ENCODE data around the gene SORCS2. TPM values are rescaled to one million over a fixed set of nuclear protein-coding genes. Genes with fewer than 3 reads are reported as not detected.

Gene SORCS2
- total and polyA plus RNA-seq, 2 of the 13 experiments (the other 11 are each of a cell fraction or from before 2014, with no cell fraction given), result 0.82 to 1.0 TPM

- H3K27me3 ChIP-seq (ENCODE audit: control insufficient read depth in 1 of 2, insufficient read depth in 2 of 2, low read length in 2 of 2), result peaks cover 5 to 69% of the 10 kb centered on the region in 2 experiments; a peak in 4 of 5 replicates
- no TSS peak for BruUV-seq (replicated peaks)
- DNase-seq (ENCODE audit: low spot score) (no peak), ATAC-seq (peak; percentile 19), FAIRE-seq (no peak)
- POLR2A ChIA-PET, result no interaction called here
- CTCF ChIA-PET (ENCODE audit: low intra/inter-chr PET ratio, low total read pairs), result no interaction called here
- H3K4me1 ChIP-seq (ENCODE audit: insufficient read depth, low read length), result no peaks in the 10 kb centered on the region
- no peak overlapping the region for H3K4me2 ChIP-seq (ENCODE audit: low read depth, low read length)
- no peak overlapping the region for H3K4me3 ChIP-seq (replicated peaks in 1 of 3; ENCODE audit: insufficient read depth in 1 of 3, low read depth in 2 of 3, low read length in 3 of 3)
- no peak overlapping the region for H2AFZ ChIP-seq (ENCODE audit: low read length)
- in situ Hi-C loops (cut with HindIII; ENCODE audit: extremely low pct_ligation_motif_present, low pct_unique_long_range_greater_than_20kb), result loop anchor here (5.0 kb wide), 1 partner anchor 102 kb away; the partner anchor contains the start of gene SORCS2
- no peaks in the 10 kb centered on the region for H3K79me2 ChIP-seq (ENCODE audit: insufficient read depth, low read length)
- no peaks in the 10 kb centered on the region for H3K9me3 ChIP-seq (ENCODE audit: low read length)
- peaks cover 3% of the 10 kb centered on the region; the same call in 1 of the 2 replicates for H4K20me1 ChIP-seq (ENCODE audit: insufficient read depth, low read length)
- 16% methylated on average over 4 of the region's 7 CpGs for WGBS (ENCODE audit: low lambda C conversion rate)
- TF ChIP-seq ZNF263 (CRISPR knock-in tag; IDR thresholded peaks at IDR 0.05), result 0 out of 2 replicates have a peak, but pooled peaks have one; percentile 33
- TF ChIP-seq ZNF768 (CRISPR knock-in tag; IDR thresholded peaks at IDR 0.05), result no peak
- no peak overlapping the region for H3K9ac ChIP-seq (ENCODE audit: insufficient read depth, low read depth, low read length)
- no peaks in the 10 kb centered on the region for H3K36me3 ChIP-seq (replicated peaks in 1 of 2; ENCODE audit: control insufficient read depth in 1 of 2, insufficient read depth in 2 of 2, low read length in 2 of 2)
- no peak overlapping the region for H3K27ac ChIP-seq (ENCODE audit: extremely low read length, insufficient read depth, low read length)
- intact Hi-C loops (cut with micrococcal nuclease; ENCODE audit: unreplicated experiment), result no loop called here
These were observed 101.9 kb downstream of the SORCS2 start for GRCh38 chr4:7294176-7294756.

GRCh38 chr4:7295197-7295910 is 103.0 kb downstream of the SORCS2 start:
- no peaks in the 10 kb centered on the region for H3K4me1 ChIP-seq (ENCODE audit: insufficient read depth, low read length)
- peaks cover 3% of the 10 kb centered on the region; the same call in 1 of the 2 replicates for H4K20me1 ChIP-seq (ENCODE audit: insufficient read depth, low read length)
- BruUV-seq (replicated peaks), result no TSS peak
- 9% methylated on average over 10 of the region's 22 CpGs for WGBS (ENCODE audit: low lambda C conversion rate)
- H3K79me2 ChIP-seq (ENCODE audit: insufficient read depth, low read length), result no peaks in the 10 kb centered on the region
- peaks cover 6 to 70% of the 10 kb centered on the region in 2 experiments; a peak in 4 of 5 replicates for H3K27me3 ChIP-seq (ENCODE audit: control insufficient read depth in 1 of 2, insufficient read depth in 2 of 2, low read length in 2 of 2)
- FAIRE-seq, result no peak
- no peak overlapping the region for H2AFZ ChIP-seq (ENCODE audit: low read length)
- no peak overlapping the region for H3K9ac ChIP-seq (ENCODE audit: insufficient read depth, low read depth, low read length)
- in situ Hi-C loops (cut with HindIII; ENCODE audit: extremely low pct_ligation_motif_present, low pct_unique_long_range_greater_than_20kb) (no loop called here), intact Hi-C loops (cut with micrococcal nuclease; ENCODE audit: unreplicated experiment) (no loop called here)
- POLR2A ChIA-PET, result no interaction called here
- DNase-seq (ENCODE audit: low spot score), result no peak
- no peak overlapping the region for H3K27ac ChIP-seq (ENCODE audit: extremely low read length, insufficient read depth, low read length)
- CTCF ChIA-PET (ENCODE audit: low intra/inter-chr PET ratio, low total read pairs), result interaction anchor here (1.1 kb wide), 1 partner anchor 103 kb away, joined by 4 read pairs; the partner anchor contains the start of gene SORCS2
- TF ChIP-seq ZIK1 (CRISPR knock-in tag; IDR thresholded peaks at IDR 0.05; ENCODE audit: borderline replicate concordance, low read depth), result no peak
- TF ChIP-seq IRF9 (CRISPR knock-in tag; IDR thresholded peaks at IDR 0.05; ENCODE audit: borderline replicate concordance), result 0 out of 2 replicates have a peak, but pooled peaks have one; percentile 13
- H3K9me3 ChIP-seq (ENCODE audit: low read length), result no peaks in the 10 kb centered on the region
- H3K4me3 ChIP-seq (replicated peaks in 1 of 3; ENCODE audit: insufficient read depth in 1 of 3, low read depth in 2 of 3, low read length in 3 of 3), result no peak overlapping the region
- ATAC-seq, result peak; percentile 15; the same call in 2 of the 3 replicates
- H3K36me3 ChIP-seq (replicated peaks in 1 of 2; ENCODE audit: control insufficient read depth in 1 of 2, insufficient read depth in 2 of 2, low read length in 2 of 2), result no peaks in the 10 kb centered on the region
- H3K4me2 ChIP-seq (ENCODE audit: low read depth, low read length), result no peak overlapping the region
